HG03175 (cell line): ENCODE data around the gene SUGP2.

ENCODE experiments used
- ATAC-seq: cut with Tn5 transposase; IDR thresholded peaks from one replicate; pipeline ENCODE4 v1.9.1; 2021; ENCODE audit warnings: mild to moderate bottlenecking, moderate library complexity; ENCODE audit not compliant: unreplicated experiment

SUGP2 gene

DNA sequence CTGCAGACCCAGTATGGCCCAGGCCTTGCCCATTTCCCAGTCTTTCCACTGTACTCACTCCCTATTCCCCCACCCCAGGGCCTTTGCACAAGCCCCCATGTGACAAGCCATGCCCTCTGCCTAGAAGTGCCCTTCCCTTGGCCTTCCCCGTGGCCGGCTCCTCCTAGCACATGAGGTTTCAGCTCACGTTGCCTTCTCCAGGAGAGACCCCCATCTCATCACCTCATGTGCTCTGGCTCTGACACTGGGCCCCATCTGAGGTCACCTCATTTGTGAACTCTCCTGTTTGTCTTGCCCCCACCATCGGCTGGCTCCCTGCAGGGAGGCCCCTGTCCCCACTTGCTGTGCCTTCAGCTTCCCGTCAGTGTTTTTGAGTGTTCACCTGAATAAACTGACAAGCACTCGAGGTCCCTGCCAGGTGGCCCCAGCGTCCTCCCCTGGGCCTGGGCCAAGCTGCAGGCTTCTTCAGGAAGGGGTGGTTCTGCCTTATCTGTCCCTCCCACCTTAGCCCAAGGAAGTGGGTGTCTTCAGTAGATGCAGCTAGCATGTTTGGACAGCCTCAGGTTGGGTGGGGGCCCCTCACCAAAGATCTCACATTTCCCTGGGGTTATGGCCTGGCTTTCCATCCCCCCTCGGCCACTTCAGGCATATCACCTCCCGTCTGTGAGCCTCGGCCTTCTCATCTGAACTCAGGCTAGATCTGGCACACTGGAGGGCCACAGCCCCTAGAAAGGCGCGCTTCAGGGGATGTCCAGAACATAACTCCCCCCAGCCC, 26.7 kb upstream of the SUGP2 start:
- ATAC-seq, result no peak

DNA sequence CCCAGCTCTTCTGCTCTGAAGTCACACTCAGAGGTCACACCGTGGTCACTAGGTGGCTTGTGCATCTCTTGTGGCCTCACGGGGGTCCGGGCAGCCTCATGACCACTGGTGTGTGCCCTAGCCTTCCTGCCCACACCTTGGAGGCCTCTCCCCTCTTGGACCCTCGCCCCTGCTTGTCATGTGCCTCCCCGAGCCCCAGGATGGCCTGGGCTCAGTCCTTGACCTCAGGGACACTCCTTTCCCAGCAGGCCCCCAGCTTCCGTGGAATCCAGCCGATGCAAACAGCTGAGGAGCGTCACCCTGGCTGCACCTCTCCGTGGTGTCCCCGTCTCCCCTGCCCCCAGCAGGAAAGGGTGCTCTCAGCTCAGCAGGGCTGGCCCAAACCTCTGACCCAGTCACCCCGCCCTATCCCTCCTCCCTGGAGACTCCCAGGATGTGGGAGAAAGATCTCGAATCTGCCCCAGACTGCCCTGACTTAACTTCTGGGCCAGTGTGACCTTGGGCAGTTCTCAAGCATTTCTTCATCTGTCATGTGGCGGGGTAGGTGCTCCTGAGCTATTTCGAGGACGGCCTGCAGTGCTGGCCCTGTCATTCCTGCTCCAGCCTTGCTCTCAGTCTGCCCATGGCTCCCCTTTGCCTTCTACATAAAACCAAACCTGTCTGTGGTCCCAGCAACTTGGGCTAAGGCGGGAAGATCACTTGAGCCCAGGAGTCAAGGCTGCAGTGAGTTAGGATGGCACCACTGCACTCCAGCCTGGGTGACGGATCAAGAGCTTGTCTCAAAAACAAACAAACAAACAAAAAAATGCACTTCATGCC, 25.9 kb upstream of the SUGP2 start:
- ATAC-seq, result no peak

DNA sequence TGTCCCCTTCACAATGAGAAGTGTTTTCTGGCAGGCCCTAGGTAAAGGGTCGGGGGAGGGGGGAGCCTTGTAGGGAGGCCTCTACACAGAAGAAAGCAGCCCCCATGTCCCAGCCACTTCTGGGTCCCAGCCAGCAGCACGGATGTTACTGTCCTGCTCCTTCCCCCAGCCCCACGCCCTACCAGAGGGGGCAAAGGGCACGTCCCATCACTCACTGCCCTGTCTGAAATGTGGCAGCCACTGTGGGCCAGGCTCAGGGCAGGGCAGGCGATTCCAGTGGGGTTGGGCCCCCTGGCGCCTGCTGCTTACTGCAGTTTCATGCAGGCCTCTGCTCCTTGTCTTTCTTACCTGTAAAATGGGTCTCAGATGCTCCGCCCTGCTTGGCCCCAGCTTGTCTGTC, 24.4 kb upstream of the SUGP2 start:
- no peak for ATAC-seq

DNA sequence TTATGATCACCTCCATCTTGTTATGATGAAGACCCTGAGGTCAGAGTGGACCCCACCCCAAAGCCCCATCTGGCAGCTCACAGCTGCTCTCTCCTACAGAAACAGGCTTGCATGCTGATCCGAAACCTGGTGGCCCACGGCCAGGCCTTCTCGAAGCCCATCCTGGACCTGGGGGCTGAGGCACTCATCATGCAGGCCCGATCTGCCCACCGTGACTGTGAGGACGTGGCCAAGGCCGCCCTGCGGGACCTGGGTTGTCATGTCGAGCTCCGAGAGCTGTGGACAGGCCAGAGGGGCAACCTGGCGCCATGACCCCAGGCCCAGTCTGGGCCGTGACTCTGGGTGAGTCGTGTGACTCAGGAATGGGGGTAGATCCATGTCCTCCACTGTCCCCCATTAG, 24.0 kb upstream of the SUGP2 start:
- ATAC-seq, result no peak

GRCh38 chr19:19056636-19057275, 23.4 kb upstream of the SUGP2 start:
- ATAC-seq, result no peak

GRCh38 chr19:19055701-19056100, 22.4 kb upstream of the SUGP2 start:
- ATAC-seq, result no peak

DNA sequence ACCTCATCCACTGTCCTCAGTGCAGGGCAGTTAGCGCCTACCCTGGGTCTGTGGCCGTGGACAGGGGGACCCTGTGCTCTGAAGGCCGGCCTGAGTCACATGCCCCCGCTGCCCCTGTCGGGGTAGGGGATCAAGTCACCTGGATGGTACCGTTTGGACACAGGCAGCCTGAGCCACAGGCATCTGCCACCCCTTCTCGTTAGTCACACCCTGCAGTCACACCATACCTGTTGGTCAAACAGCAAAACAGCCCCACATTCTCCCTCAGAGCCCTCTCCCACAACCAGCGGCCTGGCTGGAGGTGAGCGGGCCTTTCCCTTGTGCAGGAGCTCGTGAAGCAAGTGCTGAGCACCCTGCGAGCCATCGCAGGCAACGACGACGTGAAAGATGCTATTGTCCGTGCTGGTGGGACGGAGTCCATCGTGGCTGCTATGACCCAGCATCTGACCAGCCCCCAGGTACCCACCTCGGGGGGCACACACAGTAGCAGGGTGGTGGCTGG, 21.7 kb upstream of the SUGP2 start:
- no peak for ATAC-seq

DNA sequence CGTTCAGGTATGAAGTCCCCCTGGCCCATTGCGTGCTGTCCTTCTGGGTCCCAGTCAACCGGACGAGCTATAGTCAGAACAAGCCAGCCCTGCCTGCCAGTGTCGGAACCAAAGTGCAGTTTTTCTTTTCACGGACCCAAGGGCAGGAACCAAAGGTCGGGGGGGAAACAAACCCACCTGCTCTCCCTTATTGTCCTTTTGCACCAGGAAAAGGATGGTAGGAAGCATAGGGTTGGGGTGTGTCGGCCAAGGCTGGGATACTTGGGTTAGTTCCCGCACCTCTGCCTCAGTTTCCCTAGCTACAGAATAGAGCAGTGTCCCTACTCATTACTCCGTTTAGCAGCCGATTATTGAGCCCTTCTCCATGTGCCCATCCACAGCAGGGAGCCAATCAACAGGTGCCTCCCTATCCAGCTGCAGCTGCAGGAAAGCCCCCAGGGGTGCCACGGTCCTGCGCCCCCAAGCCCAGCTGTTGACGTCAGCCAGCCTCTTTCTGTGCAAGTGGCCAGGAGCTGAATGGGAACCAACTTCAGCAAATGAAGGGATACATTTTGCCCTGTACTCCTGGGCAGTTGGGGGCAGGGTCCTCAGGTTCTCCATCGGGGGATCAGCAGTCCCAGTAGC, 21.1 kb upstream of the SUGP2 start:
- no peak for ATAC-seq

GRCh38 chr19:19053508-19054314, 20.4 kb upstream of the SUGP2 start:
- ATAC-seq, result no peak

DNA sequence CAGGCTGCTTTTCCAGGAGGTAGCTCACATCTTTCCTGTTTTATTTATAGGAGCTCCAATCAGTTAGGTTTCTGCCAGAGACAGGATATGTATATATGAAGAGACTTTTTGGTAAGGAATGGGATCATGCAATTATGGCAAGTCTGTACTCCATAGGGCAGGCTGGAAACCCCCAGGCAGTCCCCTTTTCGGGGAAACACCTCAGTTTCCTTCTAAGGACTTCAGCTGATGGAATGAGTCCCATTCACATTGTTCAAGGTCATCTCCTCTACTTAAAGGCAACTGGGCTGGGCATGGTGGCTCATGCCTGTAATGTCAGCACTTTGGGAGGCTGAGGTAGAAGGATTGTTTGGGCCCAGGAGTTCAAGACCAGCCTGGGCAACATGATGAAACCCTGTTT, 19.6 kb upstream of the SUGP2 start:
- no peak for ATAC-seq

DNA sequence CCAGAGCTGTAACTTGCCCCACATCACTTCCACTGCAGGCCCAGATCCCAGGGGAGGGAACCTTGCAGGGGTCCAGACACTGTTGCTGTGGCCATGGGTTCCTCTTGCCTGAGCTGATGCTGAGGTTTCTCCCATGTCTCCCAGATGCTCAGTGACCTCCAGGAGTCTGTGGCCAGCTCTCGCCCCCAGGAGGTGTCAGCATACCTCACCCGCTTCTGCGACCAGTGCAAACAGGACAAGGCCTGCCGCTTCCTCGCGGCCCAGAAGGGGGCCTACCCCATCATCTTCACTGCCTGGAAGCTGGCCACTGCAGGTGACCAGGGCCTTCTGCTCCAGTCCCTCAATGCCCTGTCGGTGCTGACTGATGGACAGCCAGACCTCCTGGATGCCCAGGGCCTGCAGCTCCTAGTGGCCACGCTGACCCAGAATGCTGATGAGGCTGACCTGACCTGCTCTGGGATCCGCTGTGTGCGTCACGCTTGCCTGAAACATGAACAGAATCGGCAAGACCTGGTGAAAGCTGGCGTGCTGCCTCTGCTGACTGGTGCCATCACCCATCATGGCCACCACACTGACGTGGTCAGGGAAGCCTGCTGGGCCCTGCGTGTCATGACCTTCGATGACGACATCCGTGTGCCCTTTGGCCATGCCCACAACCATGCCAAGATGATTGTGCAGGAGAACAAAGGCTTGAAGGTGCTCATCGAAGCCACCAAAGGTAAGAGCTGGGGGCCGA, 18.3 kb upstream of the SUGP2 start:
- ATAC-seq, result no peak

- ATAC-seq, result no peak
These were observed 17.4 kb upstream of the SUGP2 start for GRCh38 chr19:19050731-19051130.

DNA sequence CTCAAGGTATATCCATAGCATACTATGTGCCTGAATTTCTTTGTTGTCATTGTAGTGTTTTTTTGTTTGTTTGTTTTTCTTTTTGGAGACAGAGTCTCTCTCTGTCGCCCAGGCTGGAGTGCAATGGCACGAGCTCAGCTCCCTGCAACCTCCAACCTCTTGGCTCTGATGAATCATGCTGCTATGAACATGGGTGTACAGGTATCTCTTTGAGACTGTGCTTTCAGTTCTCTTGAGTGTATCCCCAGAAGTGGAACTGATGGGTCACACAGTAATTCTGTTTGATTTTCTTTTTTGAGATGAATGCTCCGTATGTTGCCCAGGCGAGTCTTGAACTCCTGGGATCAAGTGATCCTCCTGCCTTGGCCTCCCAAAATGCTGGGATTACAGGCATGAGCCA, 16.8 kb upstream of the SUGP2 start:
- no peak for ATAC-seq

GRCh38 chr19:19049406-19049805, 16.1 kb upstream of the SUGP2 start:
- no peak for ATAC-seq

DNA sequence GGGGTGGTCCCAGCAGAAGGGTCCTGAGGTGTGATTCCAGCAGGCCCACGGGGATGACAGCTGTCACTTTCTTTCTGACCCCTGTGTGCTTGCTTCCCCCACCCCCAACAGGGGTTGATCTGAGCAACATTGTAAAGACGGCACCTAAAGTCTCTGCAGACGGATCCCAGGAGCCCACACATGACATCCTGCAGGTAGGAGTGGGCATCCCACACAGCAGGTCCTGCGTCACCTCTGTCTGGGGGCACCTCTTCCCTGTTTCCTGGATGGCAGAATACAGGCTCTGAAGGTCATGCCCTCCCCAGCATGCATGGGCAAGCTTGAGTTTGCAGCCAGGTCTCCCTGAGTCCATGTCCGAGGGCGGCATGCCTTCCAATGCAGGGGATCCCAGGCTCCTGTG, 10.6 kb upstream of the SUGP2 start:
- ATAC-seq, result no peak

- ATAC-seq, result no peak
These were observed 10.2 kb upstream of the SUGP2 start for GRCh38 chr19:19043481-19043880.

DNA sequence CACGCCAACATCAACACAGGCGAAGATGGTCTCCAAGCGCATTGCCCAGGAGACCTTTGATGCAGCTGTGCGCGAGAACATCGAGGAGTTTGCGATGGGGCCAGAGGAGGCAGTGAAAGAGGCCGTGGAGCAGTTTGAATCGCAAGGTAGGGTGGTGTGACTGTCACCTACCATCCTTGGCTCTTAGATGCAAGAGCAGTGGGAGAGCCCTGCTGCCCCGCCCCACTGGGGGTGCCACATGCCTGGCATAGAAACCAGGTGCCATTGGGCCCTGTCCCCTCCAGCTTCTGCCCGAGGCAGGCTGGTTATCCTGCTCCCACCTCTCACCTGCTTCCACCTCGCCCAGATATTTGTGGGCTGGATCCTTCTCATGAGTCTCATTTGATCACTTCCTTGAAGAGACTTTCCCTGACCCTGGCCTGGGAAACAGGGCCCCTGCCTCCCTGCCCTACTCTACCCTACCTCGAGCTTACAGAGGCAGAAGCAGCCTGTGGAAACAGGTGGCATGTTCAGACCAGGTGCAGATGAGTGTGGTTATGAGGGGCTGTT, 9.5 kb upstream of the SUGP2 start:
- ATAC-seq, result no peak

GRCh38 chr19:19040417-19040816, 7.1 kb upstream of the SUGP2 start:
- no peak for ATAC-seq

DNA sequence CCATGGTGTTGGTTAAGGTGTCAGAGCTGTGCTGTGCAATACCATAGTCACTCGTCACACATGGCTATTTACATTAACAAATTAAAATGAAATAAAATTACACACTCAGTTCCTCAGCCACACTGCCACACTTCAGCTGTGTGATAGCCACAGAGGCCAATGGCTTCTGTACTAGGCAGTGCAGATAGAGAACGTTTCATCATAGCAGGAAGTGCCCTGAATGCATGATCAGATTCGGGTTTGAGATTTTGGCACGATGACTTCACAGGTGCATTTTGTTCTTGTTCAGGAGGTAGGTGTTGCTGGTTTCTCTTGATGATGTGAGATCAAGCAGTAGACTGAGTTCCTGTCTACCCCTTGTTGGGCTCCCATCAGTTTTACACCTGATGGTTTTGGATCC, 6.6 kb upstream of the SUGP2 start:
- ATAC-seq, result no peak
